NCI-H1694 (cell line): ENCODE data around the gene TNRC6B.
"Not testable (repeated sequence)": the region's sequence is repeated elsewhere in the genome, so short reads cannot be mapped to it uniquely, and the experiment has no call there.

Experiments used
- DNase-seq: peaks from one replicate; lab custom pipeline; 2025; lab: John Stamatoyannopoulos, UW

TNRC6B gene

GRCh38 chr22:40213478-40213877 lies 35.8 kb downstream of the TNRC6B start:
- DNase-seq: peak; percentile 15

GRCh38 chr22:40215266-40215665 lies 37.5 kb downstream of the TNRC6B start:
- peak; percentile 84 for DNase-seq

GRCh38 chr22:40216041-40216756 lies 38.5 kb downstream of the TNRC6B start:
- no peak for DNase-seq

- DNase-seq: no peak
Observed at GRCh38 chr22:40218152-40218551, 40.4 kb downstream of the TNRC6B start.

- DNase-seq: no peak
Observed at GRCh38 chr22:40218723-40219294, 41.1 kb downstream of the TNRC6B start.

- no peak for DNase-seq
Observed at GRCh38 chr22:40220316-40221054, 42.8 kb downstream of the TNRC6B start.

GRCh38 chr22:40221055-40221414 lies 43.3 kb downstream of the TNRC6B start:
- DNase-seq: no peak

GRCh38 chr22:40222979-40223378 lies 45.3 kb downstream of the TNRC6B start:
- DNase-seq: not testable (repeated sequence)

GRCh38 chr22:40224702-40225101 lies 47.0 kb downstream of the TNRC6B start:
- no peak for DNase-seq

- DNase-seq: no peak
Observed at GRCh38 chr22:40226620-40227019, 48.9 kb downstream of the TNRC6B start.

- no peak for DNase-seq
Observed at GRCh38 chr22:40231618-40232313, 54.0 kb downstream of the TNRC6B start.

- DNase-seq: no peak
Observed at GRCh38 chr22:40232624-40233023, 54.9 kb downstream of the TNRC6B start.

GRCh38 chr22:40233886-40234285 lies 56.2 kb downstream of the TNRC6B start:
- DNase-seq: no peak

GRCh38 chr22:40234658-40235057 lies 56.9 kb downstream of the TNRC6B start:
- DNase-seq: no peak

GRCh38 chr22:40235308-40235707 lies 57.6 kb downstream of the TNRC6B start:
- no peak for DNase-seq

GRCh38 chr22:40236131-40236665 lies 58.5 kb downstream of the TNRC6B start:
- no peak for DNase-seq

- no peak for DNase-seq
Observed at GRCh38 chr22:40237241-40237640, 59.5 kb downstream of the TNRC6B start.

GRCh38 chr22:40237788-40238424 lies 60.2 kb downstream of the TNRC6B start:
- DNase-seq: no peak

GRCh38 chr22:40238425-40239344 lies 61.0 kb downstream of the TNRC6B start:
- no peak for DNase-seq

GRCh38 chr22:40239345-40239683 lies 61.6 kb downstream of the TNRC6B start:
- DNase-seq: no peak

GRCh38 chr22:40240160-40240559 lies 62.4 kb downstream of the TNRC6B start:
- DNase-seq: no peak
